GM18502 (cell line): ENCODE data around the gene TRABD2B.

Experiments
- ATAC-seq: cut with Tn5 transposase; IDR thresholded peaks from one replicate; pipeline ENCODE4 v1.9.1; 2021; ENCODE audit warnings: mild to moderate bottlenecking; ENCODE audit not compliant: unreplicated experiment, poor library complexity

TRABD2B gene

GRCh38 chr1:47866601-47867437 lies 130.4 kb downstream of the TRABD2B start:
- no peak for ATAC-seq

DNA sequence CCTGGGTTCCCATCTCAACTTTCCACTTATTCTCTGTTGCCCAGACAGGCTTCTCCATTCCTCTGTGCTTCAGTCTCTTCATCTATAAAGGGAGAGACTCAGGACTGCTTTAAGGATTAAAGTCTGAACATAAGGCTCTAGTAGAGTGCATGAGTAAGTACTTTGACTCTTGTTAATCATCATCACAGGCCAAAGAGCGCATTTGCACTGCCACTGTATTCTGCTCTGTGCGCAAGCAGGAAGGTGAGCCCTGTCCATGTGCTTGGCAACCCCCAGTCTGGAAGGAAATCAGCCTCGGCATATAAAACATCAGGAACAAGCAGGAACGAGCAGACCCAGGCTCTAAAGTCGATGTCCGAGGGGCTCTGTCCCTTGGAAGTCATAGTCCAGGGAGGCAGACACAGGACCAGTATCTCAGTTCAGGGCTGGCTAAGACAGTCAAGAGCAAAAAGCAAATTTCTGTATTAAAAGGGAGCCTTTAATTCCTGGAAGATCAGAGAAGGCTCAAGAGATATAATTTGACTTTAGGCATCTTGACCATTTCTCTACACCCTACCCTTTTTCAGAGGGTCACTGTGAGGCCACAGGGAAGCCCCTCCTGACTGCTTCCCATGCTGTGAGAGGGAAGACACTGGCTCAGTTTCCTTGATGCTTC lies 131.2 kb downstream of the TRABD2B start:
- no peak for ATAC-seq

- ATAC-seq, result no peak
These were observed 138.0 kb downstream of the TRABD2B start for GRCh38 chr1:47859092-47859743.

DNA sequence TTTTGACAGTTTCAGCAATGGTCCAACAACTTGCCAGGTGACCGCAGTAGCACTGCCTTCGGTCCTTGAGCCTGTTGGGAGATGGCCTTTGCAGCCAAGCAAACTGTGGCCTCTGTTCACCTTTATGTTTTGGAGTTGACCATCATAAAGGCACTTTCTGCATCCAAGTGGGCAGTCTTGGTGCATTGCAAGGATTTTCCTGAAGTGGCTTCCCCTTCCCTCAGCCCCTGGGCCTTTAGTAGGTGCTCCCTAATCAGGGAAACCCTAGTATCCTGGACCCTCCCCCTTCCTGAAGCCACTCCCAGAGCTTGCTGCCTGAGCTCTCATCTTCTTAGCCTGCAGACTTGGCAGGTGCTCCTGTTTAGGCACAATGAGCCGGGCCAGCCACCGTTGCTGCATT lies 140.2 kb downstream of the TRABD2B start:
- ATAC-seq, result no peak

DNA sequence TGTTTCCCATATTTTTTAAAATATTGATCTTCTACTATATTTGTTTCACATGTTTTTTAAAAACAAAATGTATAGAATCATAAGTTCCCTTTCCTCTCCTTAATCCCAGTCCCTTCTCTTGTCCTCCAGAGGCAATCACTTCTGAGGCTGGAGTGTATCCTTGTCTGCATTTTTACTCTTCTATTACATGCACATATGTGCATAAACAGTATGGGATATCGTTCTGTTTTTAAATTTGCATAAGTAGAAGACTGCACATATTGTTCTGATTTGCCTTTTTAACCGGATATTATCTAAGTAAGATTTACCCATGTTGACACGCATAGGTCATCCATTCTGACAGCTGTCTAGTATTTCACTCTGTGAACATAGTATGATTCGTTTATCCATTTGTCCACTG lies 142.0 kb downstream of the TRABD2B start:
- no peak for ATAC-seq

GRCh38 chr1:47854552-47855144 lies 142.5 kb downstream of the TRABD2B start:
- ATAC-seq, result no peak

GRCh38 chr1:47853852-47854251 lies 143.3 kb downstream of the TRABD2B start:
- no peak for ATAC-seq

GRCh38 chr1:47853059-47853458 lies 144.1 kb downstream of the TRABD2B start:
- no peak for ATAC-seq

- ATAC-seq, result no peak
These were observed 145.0 kb downstream of the TRABD2B start for GRCh38 chr1:47852006-47852718.

- no peak for ATAC-seq
These were observed 146.7 kb downstream of the TRABD2B start for GRCh38 chr1:47850451-47850850.

- ATAC-seq, result no peak
These were observed 147.5 kb downstream of the TRABD2B start for GRCh38 chr1:47849591-47850261.

DNA sequence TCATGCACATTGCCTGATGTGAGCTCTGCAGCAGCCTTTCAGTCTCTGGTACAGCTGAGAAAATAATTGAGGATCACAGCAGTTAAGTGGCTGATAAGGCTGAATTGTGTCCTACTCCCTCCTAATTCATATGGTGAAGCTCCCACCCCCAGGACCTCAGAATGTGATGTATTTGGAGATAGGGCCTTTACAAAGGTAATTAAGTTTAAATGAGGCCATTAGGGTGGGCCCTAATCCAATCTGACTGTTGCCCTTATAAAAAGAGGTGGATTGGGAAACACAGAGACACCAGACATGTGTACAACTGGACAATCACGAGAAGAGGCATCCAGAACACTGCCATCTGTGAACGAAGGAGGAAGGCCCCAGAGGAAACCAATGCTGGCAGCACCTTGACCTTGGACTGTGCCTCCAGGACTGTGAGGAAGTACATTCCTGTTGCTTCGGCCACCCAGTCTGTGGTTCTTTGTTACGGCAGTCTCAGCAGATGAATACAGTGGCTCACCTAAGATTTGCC lies 148.1 kb downstream of the TRABD2B start:
- no peak for ATAC-seq

- no peak for ATAC-seq
These were observed 149.4 kb downstream of the TRABD2B start for GRCh38 chr1:47847763-47848162.

DNA sequence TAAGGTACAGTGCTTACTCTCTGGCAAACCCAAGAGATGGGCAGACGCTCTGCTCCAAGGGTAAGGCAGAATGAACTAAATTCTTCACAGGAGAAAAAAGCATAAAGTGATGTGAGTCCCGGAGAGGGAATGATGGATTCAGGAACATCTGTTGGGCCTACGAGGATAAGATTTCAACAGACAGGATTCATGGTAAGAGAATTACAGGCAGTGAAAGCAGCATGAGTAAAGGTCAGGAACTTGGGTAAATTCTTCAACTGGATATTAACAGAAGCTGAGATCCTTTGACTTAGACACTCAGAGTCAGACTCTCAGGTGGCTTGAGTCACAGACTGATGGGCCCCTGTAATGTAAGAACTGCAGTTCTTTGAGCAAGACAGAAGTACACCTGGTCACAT lies 152.6 kb downstream of the TRABD2B start:
- no peak for ATAC-seq

- no peak for ATAC-seq
These were observed 153.2 kb downstream of the TRABD2B start for GRCh38 chr1:47843781-47844557.

DNA sequence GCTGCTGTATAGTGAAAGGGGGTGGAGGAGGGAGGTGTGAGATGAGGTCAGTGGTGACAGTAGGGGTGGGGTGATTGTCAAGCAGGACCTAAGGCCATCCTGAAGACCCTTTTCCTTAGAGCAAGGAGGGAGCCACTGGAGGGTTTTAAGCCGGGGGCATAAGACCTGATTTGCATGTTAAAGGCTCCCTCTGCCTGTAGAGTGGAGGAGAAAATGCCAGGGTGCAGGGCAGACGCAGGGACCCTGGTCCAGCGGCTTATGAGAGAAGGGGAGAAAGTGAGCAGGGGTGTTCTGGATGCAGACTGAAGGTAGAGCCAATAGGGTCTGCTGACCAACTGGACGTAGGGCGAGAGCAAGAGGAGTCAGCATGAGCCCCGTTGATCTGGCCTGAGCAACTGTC lies 154.1 kb downstream of the TRABD2B start:
- ATAC-seq, result no peak

DNA sequence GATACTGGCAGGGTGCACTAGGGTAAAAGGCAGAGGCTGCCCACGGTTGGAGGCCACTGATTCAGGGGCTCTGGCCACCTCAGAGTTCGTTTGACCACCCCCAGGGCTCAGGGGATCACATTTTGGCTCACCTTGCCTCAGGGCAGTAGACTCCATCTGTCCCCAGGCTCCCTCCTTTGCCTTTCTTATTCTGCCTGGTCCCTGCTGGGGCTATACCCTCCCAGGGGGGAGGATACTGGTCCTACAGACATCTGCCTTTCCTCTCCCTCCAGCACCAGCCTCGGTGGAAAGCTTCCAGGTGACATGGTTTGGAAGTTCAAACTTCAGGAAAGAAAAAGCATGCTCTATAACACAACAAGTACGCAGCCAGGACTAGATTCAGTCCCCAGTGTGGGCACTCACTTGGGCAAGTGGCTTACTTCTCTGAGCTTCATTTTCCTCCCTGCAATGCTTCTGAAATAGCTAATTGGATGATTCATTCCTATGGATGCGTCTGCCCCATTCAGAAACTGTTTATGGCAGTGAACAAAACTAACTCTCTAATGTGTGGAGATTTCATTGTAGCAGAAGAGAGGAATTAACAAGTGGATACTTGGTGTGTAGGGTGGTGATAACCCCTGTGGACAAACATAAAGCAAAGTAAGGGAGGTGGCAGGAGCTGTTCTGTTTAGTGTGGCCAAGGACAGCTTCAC lies 154.8 kb downstream of the TRABD2B start:
- ATAC-seq, result no peak

GRCh38 chr1:47841356-47841755 lies 155.8 kb downstream of the TRABD2B start:
- ATAC-seq, result no peak
